Colon (tissue), 2 donors: ENCODE measurements around the gene UBLCP1.
"Not testable (repeated sequence)": the region's sequence is repeated elsewhere in the genome, so short reads cannot be mapped to it uniquely, and the experiment has no call there.

Experiments used
- FAIRE-seq: peaks from 2 replicates; lab custom pipeline; 2012; peaks lifted over from hg19 to GRCh38; lab: Jason Lieb, UNC
- donor health status: control.
- donor health status: control.

Gene UBLCP1

GRCh38 chr5:159252195-159252594 lies 10.9 kb upstream of the UBLCP1 start:
- FAIRE-seq = no peak

- no peak for FAIRE-seq
These were observed 6.1 kb upstream of the UBLCP1 start for GRCh38 chr5:159257007-159257406.

- FAIRE-seq = no peak
These were observed 5.3 kb upstream of the UBLCP1 start for GRCh38 chr5:159257629-159258283.

GRCh38 chr5:159258361-159258760 lies 4.7 kb upstream of the UBLCP1 start:
- no peak for FAIRE-seq

GRCh38 chr5:159260212-159260611 lies 2.9 kb upstream of the UBLCP1 start:
- FAIRE-seq = not testable (repeated sequence)

- no peak for FAIRE-seq
These were observed 625 bp upstream of the UBLCP1 start for GRCh38 chr5:159262472-159262858.

- FAIRE-seq = no peak
These were observed 447 bp downstream of the UBLCP1 start for GRCh38 chr5:159263569-159263905.

- FAIRE-seq = not testable (repeated sequence)
These were observed 3.7 kb downstream of the UBLCP1 start for GRCh38 chr5:159266764-159267163.

GRCh38 chr5:159269723-159270122 lies 6.6 kb downstream of the UBLCP1 start:
- no peak for FAIRE-seq

GRCh38 chr5:159273923-159274322 lies 10.8 kb downstream of the UBLCP1 start:
- FAIRE-seq = no peak

GRCh38 chr5:159274676-159275075 lies 11.6 kb downstream of the UBLCP1 start:
- FAIRE-seq = no peak

- FAIRE-seq = no peak
These were observed 23.4 kb downstream of the UBLCP1 start for GRCh38 chr5:159286420-159287035.

GRCh38 chr5:159290741-159291140 lies 27.7 kb downstream of the UBLCP1 start:
- no peak for FAIRE-seq

- no peak for FAIRE-seq
These were observed 31.8 kb downstream of the UBLCP1 start for GRCh38 chr5:159294921-159295320.

GRCh38 chr5:159297300-159297699 lies 34.2 kb downstream of the UBLCP1 start:
- not testable (repeated sequence) for FAIRE-seq

GRCh38 chr5:159301466-159301865 lies 38.4 kb downstream of the UBLCP1 start:
- no peak for FAIRE-seq

GRCh38 chr5:159301929-159302860 lies 39.1 kb downstream of the UBLCP1 start:
- not testable (repeated sequence) for FAIRE-seq

GRCh38 chr5:159303286-159303685 lies 40.2 kb downstream of the UBLCP1 start:
- no peak for FAIRE-seq

GRCh38 chr5:159304961-159305595 lies 42.0 kb downstream of the UBLCP1 start:
- no peak for FAIRE-seq

GRCh38 chr5:159309689-159310433 lies 46.8 kb downstream of the UBLCP1 start:
- no peak for FAIRE-seq

- FAIRE-seq = no peak
These were observed 47.4 kb downstream of the UBLCP1 start for GRCh38 chr5:159310511-159310910.

GRCh38 chr5:159311063-159311462 lies 48.0 kb downstream of the UBLCP1 start:
- no peak for FAIRE-seq
